VCaP (cell line): ENCODE results near the gene COL27A1.
A peak's percentile ranks its signal among the peaks of the same experiment; 100 is the strongest.

ENCODE experiments used
- H3K27ac ChIP-seq: fragments of 450-650 bp; 2 replicates; pipeline ENCODE4 v1.5.1; 2017
- TF ChIP-seq, protein P1 (sequence below): fragments of 450-650 bp; conservative IDR thresholded peaks from 2 replicates; pipeline ENCODE4 v1.5.1; 2017; ENCODE audit warnings: mild to moderate bottlenecking, moderate library complexity

COL27A1 gene

DNA sequence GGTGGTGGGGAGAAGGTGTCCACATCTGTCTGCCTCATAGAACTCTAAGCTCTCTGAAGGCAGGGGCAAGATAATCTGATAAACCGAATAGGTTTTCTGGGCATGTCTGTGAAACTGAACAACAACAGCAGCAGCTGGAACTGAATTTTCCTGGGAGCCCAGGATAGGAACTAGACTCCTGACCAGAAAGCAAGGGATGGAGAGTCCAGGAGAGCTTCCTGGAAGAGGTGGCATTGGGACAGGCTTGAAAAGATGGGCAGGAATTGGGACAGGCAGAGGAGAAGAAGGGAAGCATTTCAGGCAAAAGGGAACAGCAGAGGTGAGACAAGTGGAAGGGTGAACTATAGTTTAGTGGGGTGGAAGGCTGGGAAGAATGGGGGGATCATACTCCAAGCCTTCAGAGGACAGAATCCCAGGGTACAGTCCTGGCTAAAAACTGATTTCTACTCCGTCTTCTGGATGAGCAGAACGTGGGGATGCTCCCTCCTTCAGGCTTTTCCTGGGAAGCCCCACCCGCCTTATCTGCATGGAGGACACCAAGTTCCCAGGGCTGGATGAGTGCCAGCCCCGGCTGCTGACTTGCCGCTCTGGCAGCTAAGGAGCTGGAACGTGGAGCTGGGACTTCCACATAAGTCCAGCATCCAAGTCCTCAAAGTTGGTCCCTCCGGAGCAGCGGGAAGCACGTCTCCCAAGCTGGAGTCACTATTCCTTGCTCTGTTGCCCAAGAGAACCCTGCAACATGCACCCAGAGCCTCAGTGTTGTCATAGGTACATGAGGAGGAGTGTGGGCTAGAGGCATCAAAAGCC is 42.4 kb upstream of the COL27A1 start:
- peak overlapping the region; percentile 17; the same call in 1 of the 2 replicates for H3K27ac ChIP-seq
- TF ChIP-seq, protein P1, sequence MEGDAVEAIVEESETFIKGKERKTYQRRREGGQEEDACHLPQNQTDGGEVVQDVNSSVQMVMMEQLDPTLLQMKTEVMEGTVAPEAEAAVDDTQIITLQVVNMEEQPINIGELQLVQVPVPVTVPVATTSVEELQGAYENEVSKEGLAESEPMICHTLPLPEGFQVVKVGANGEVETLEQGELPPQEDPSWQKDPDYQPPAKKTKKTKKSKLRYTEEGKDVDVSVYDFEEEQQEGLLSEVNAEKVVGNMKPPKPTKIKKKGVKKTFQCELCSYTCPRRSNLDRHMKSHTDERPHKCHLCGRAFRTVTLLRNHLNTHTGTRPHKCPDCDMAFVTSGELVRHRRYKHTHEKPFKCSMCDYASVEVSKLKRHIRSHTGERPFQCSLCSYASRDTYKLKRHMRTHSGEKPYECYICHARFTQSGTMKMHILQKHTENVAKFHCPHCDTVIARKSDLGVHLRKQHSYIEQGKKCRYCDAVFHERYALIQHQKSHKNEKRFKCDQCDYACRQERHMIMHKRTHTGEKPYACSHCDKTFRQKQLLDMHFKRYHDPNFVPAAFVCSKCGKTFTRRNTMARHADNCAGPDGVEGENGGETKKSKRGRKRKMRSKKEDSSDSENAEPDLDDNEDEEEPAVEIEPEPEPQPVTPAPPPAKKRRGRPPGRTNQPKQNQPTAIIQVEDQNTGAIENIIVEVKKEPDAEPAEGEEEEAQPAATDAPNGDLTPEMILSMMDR = no peak

DNA sequence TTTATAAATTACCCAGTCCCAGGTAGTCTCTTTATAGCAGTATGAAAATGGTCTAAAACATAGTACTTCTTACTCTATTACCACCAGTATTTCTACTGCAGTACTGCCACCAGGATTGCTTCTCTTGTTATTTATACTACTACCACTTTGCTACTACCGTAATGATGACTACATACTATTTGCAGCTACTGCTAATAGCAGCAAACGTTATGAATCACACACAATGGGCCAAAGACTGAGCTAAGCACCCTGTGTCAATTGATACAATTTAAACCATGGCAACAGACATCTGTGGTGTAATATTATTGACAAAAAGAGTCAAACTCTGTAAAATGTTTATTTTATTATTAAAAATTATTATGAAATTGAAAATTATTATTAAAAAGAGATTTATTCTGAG is 41.0 kb upstream of the COL27A1 start:
- no peak overlapping the region for H3K27ac ChIP-seq
- TF ChIP-seq, protein P1 = no peak

DNA sequence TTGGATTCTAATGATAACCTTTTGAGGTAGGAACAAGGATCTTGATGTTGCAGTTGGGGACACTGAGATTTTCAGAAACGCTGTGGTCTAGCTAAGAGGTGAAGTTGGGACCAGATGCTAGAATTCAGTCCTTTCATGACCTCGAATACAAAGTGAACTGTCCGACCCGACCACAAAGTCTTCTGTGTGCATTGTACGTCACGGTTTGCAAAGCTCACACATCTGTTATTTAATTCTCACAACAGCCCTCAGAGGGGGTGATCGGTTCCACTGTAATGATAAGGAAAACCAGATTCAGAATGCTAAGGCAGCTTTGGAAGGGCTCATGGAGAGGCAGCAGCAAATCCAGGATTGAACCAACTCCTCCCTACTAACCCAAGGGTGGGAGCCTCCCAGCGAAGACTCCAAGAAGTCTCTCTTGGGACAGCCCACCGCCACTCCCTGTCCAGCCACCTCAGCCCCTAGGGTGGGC is 39.6 kb upstream of the COL27A1 start:
- H3K27ac ChIP-seq = no peak overlapping the region
- TF ChIP-seq, protein P1 = no peak

DNA sequence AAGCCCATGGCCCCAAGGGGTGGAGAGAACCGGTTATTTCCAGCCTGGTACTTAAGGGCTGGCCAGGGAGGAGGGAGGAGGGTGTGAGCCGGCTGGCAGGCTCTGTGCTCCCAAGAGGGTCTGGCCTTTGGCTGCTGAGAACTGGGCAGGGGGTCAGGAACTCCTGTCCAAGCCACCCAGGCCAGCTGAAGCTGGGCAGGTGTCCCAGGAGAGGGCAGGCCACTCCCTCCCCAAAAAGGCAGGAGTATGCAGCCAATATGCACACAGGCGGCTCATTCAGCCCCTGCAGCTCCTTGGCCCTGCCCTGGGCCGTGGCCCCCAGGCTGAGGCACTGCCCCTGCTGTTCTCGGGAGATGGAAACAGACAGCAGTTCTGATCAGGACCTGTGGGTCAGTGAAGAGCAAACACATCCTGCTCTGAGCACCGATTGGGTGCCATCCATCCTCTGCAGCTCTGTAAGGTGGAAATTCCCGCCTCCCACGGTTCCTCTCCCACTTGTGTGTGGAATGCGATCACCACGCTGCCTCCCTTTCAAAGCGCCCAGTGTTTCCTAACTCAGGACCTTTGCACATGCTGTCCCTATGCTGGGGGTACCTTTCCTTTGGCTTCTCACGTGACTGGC is 39.1 kb upstream of the COL27A1 start:
- TF ChIP-seq, protein P1 = no peak
- H3K27ac ChIP-seq = no peak overlapping the region

DNA sequence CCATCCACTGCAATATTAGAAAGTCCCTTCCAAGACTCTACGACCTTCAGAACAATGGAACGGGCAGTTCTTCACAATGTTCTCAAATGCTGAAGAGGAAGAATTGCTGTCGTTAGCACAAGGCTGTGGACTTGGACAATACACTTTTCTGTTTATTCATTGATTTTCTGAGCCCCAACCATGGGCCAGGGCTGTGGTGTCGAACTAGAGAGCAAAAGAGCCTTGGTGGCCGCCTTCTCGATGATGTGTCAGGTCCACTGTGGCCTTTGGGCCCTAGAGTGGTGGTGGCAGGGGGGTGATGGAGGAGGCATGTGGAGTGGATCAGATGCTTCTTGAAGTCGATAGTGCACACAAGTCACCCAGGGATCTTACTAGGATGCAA is 37.7 kb upstream of the COL27A1 start:
- TF ChIP-seq, protein P1 = no peak
- H3K27ac ChIP-seq = peak overlapping the region; percentile 86

DNA sequence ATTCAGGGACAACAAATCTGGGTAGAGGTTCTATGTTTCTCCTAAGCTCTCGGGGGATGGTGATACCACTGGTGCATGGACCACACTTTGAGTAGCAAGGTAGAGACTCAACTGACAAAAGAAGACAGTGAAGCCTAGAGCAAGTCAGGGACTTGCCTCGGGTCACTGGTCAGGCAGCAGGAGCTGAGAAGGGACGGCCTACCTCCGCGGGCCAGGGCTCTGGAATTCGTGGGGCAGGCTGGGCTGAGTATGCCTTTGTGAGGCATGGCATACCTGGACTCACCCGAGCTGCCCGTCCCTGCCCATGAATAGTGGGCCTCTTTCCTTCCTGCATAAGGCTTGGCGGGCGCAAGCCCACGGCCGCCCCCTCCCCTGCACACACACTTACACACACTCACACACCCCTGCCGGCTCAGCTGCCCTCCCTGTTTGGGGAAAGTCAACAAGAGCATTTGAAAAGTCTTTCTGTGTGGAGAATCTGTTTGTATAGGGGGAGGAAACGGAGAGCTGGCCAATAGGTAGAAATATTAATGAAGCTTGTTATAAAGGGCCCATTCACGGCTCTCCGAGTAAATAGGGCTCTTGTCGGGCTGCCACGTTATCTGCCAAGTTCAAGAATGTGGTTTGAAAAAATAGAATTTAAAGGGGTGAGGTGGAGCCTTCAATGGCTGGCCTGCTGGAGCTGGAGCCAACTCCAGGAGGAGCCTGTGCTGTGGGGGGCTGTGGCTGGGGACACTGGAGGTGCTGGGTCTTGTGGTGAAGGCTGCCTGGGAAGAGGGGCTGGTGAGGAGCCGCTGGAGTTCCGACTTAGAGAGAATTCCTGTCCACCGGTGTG is 37.1 kb upstream of the COL27A1 start:
- TF ChIP-seq, protein P1 = no peak
- peak overlapping the region; percentile 86 for H3K27ac ChIP-seq
